Muscle layer of duodenum (tissue), 2 donors: Measurements from ENCODE around the gene CYTH4.

Source experiments
- H3K27ac ChIP-seq: one replicate; pipeline ENCODE4 v1.7.0; 2013; ENCODE audit warnings: mild to moderate bottlenecking, low read length
- H3K27me3 ChIP-seq: one replicate; pipeline ENCODE4 v1.7.0; 2013; ENCODE audit warnings: low read depth, mild to moderate bottlenecking, control low read depth, low read length
- H3K36me3 ChIP-seq, 2 donors: one replicate each; pipeline ENCODE4 v1.7.0; 2013; ENCODE audit warnings: low read length in 2 of 2, control low read depth in 1 of 2, mild to moderate bottlenecking in 1 of 2; ENCODE audit not compliant: insufficient read depth in 2 of 2, control insufficient read depth in 1 of 2
- H3K4me1 ChIP-seq, 2 donors: one replicate each; pipeline ENCODE4 v1.7.0; 2013; ENCODE audit warnings: low read length in 2 of 2, mild to moderate bottlenecking in 2 of 2, control low read depth in 1 of 2, moderate library complexity in 1 of 2; ENCODE audit not compliant: insufficient read depth in 2 of 2, control insufficient read depth in 1 of 2
- H3K4me3 ChIP-seq, 2 donors: one replicate each; pipeline ENCODE4 v1.7.0; 2013; ENCODE audit warnings: low read length in 2 of 2, low read depth in 1 of 2, mild to moderate bottlenecking in 1 of 2
- H3K9me3 ChIP-seq, 2 donors: one replicate each; pipeline ENCODE4 v1.7.0; 2013; ENCODE audit warnings: low read length in 2 of 2, control low read depth in 1 of 2, mild to moderate bottlenecking in 1 of 2; ENCODE audit not compliant: control insufficient read depth in 1 of 2
- donor health status: healthy.

The CYTH4 gene

DNA sequence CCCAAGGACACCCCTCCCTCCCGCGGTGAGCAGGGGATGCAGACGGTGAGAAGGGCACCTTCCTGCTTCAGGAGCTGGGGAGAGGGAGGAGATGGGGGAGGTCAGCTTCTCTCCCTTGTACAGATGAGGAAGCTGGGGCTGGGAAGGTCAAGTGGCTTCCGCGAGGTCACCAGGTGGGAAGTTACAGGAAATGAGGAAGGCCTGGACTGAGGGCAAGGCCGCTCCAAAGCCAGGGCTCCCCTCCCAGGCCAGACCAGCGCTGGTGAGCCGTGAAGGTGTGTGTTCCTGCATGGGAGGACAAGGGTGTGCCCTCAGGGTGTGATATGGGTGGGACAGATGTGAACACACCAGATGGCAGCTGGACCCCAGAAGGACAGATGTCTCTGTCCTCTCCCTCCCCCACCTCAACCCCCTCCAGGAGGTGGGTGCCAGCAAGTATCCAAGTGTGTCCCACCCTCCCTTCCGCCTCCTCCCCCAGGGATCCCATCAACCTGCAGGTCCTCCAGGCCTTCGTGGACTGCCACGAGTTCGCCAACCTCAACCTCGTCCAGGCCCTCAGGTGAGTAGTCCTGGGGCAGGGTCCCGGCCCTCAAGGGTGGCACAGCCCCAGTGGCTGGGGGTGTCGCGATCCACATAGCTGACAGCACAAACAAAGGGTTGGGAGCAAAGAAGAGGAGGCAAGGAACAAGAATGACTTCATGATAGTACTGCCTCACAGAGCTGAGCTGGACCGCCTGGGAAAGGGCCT, 16.6 kb downstream of the CYTH4 start:
- no peaks in the 10 kb centered on the region for H3K9me3 ChIP-seq
- no peak overlapping the region for H3K27ac ChIP-seq
- no peak overlapping the region for H3K4me3 ChIP-seq
- H3K36me3 ChIP-seq: no peaks in the 10 kb centered on the region
- no peaks in the 10 kb centered on the region for H3K27me3 ChIP-seq
- H3K4me1 ChIP-seq: peaks cover 0 to 5% of the 10 kb centered on the region in 2 donors

DNA sequence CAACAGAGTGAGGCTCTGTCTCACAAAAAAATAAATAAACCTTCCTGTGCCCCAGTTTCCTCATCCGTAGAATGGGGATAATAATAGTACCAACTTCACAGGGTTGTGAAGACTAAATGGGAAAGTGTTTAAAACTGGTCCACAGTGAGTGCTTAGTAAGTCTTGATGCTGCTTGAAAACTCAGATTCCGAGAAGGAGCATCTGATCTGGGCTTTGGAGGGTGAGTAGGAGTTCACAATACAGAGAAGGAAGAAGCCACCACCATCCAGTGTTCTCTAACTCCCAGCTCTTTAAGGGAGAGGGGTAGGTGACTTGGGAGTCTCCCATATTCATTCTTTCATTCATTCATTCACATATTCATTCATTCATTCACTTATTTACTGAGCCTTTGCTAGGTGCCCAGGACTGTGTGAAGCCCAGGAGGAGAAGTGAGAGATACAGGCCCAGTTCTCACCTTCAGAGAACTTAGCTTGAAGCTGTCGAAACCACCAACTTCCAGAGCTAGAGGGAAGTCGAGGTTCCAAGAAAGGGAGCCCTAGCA, 17.7 kb downstream of the CYTH4 start:
- no peak overlapping the region for H3K4me3 ChIP-seq
- no peaks in the 10 kb centered on the region for H3K9me3 ChIP-seq
- H3K36me3 ChIP-seq: no peaks in the 10 kb centered on the region
- peaks cover 0 to 5% of the 10 kb centered on the region in 2 donors for H3K4me1 ChIP-seq
- H3K27ac ChIP-seq: no peak overlapping the region
- no peaks in the 10 kb centered on the region for H3K27me3 ChIP-seq

GRCh38 chr22:37300551-37301017, 18.3 kb downstream of the CYTH4 start:
- no peak overlapping the region for H3K27ac ChIP-seq
- H3K4me1 ChIP-seq: peaks cover 0 to 5% of the 10 kb centered on the region in 2 donors
- H3K27me3 ChIP-seq: no peaks in the 10 kb centered on the region
- H3K9me3 ChIP-seq: no peaks in the 10 kb centered on the region
- H3K4me3 ChIP-seq: no peak overlapping the region
- H3K36me3 ChIP-seq: no peaks in the 10 kb centered on the region

DNA sequence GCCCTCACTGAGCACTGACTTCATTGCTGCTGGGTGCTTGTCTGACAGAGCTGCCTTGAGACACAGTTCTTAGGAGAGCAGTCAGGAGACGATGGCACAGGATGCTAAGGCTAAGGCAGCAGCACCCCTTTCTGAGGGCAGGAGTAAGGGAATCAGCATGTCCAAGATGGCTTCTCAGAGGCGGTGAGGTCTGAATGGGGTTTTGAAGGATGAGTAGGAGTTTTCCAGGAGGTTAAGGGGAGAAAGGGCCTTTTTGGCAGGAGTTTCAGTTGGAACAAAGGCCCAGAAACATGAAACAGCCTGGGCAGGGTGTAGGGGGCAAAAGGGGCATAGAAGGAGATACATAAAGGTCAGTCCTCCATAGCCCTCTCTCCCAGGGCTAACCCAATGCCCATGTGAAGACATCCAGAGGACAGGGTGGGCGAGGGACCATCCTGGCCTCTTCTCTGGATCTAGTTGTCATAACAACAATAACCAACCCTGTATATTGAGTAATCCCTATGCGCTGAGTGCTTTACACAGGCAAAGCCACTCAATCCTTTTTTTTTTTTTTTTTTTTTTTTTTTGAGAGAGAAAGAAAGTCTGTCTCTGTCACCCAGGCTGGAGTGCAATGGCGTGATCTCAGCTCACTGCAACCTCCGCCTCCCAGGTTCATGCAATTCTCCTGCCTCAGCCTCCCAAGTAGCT, 19.0 kb downstream of the CYTH4 start:
- H3K9me3 ChIP-seq: no peaks in the 10 kb centered on the region
- H3K4me3 ChIP-seq: no peak overlapping the region
- H3K36me3 ChIP-seq: no peaks in the 10 kb centered on the region
- H3K4me1 ChIP-seq: peaks cover 0 to 6% of the 10 kb centered on the region in 2 donors
- H3K27ac ChIP-seq: no peak overlapping the region
- no peaks in the 10 kb centered on the region for H3K27me3 ChIP-seq

GRCh38 chr22:37302674-37303555, 20.6 kb downstream of the CYTH4 start:
- no peaks in the 10 kb centered on the region for H3K36me3 ChIP-seq
- no peak overlapping the region for H3K27ac ChIP-seq
- no peaks in the 10 kb centered on the region for H3K9me3 ChIP-seq
- peaks cover 11 to 21% of the 10 kb centered on the region in 2 donors for H3K4me1 ChIP-seq
- no peak overlapping the region for H3K4me3 ChIP-seq
- H3K27me3 ChIP-seq: no peaks in the 10 kb centered on the region

DNA sequence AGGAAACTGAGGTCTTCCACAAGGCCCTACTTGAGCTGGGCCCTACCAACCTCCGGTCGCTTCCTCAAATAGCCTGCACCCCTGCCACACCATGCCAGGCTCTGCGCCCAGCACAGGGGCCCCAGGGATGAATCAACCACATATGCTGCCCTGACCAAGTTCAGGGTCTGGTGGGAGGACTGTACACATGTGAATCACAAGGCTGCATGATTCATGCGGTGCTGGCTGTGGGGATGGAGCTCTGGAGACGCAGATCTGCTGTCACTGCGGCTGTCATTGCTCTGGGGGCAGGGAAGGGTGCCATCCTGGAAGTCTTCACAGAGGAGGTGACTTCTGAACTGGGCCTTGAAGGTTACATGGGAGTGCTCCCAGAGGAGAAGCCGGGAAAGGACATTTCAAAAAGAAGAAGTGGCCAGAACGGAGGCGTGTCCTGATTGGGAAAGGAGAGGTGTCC, 21.5 kb downstream of the CYTH4 start:
- Histone ChIP-seq H3K4me1 (peaks cover 17 to 30% of the 10 kb centered on the region in 2 donors), H3K27ac (no peak overlapping the region), H3K27me3 (no peaks in the 10 kb centered on the region)

DNA sequence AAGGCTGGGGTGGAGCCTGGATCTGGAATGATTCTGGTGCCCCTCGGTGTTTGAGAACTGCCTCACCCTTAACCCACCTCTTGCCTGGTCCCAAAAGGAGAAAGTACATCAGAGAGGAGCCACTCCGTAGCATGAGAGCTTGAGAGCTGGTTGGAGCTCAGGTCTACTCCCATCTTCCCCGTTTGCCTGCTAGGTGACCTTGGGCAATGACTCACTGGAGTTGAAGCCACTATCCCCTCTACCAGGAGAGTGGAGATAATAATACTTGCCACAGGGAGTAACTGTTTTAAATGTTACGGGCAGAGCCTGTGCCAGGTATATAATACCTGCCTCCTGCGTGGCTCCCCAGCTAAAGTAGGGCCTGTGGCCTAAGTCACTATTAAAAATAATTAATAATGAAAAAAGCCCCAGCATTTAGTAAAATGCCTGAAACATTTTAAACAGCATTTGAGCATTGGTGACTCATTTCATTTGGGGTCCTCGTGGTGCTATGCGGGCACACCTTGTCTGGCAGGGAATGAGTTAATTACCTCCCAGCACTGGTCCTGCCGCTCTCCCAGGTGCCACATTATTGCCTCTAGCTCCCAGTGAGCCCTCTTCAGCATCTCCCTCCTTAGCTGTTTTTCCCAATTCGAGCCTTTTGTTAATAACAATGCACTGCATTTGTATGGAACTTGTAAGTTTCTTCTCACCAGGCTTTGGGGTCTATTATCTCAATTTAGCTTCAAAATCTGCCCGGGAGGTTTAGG, 22.5 kb downstream of the CYTH4 start:
- Histone ChIP-seq H3K4me3 (no peak overlapping the region), H3K36me3 (no peaks in the 10 kb centered on the region), H3K27me3 (no peaks in the 10 kb centered on the region), H3K4me1 (peaks cover 17 to 35% of the 10 kb centered on the region in 2 donors), H3K9me3 (no peaks in the 10 kb centered on the region), H3K27ac (no peak overlapping the region)

More for the DNA sequence above, 21.5 kb downstream of the CYTH4 start:
- Histone ChIP-seq H3K4me3 (no peak overlapping the region), H3K36me3 (no peaks in the 10 kb centered on the region), H3K9me3 (no peaks in the 10 kb centered on the region)

DNA sequence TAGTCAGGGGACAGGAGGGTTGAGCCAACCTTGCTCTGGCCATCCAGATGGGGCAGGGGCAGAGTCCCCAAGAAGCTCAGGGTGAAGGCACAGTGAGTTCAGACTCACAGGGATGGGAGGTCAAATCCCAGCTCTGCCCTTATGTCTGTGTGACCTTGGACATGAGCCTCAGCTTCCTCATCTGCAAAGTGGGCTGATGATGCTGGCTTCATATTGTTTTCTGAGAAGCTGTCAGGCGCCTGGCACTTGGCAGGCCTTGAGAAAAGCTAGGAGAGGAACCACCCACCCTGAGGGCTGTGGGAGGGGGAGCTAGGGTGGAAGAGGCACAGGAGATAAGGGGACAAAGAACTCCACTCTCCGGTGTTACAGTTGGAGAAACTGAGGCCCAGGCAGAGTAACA, 23.6 kb downstream of the CYTH4 start:
- H3K9me3 ChIP-seq: no peaks in the 10 kb centered on the region
- H3K36me3 ChIP-seq: no peaks in the 10 kb centered on the region
- no peaks in the 10 kb centered on the region for H3K27me3 ChIP-seq
- H3K27ac ChIP-seq: no peak overlapping the region
- no peak overlapping the region for H3K4me3 ChIP-seq
- peaks cover 17 to 34% of the 10 kb centered on the region in 2 donors for H3K4me1 ChIP-seq

GRCh38 chr22:37306494-37306829, 24.2 kb downstream of the CYTH4 start:
- Histone ChIP-seq H3K27ac (no peak overlapping the region), H3K9me3 (no peaks in the 10 kb centered on the region), H3K4me1 (peaks cover 17 to 34% of the 10 kb centered on the region in 2 donors), H3K36me3 (no peaks in the 10 kb centered on the region), H3K27me3 (no peaks in the 10 kb centered on the region), H3K4me3 (no peak overlapping the region)

DNA sequence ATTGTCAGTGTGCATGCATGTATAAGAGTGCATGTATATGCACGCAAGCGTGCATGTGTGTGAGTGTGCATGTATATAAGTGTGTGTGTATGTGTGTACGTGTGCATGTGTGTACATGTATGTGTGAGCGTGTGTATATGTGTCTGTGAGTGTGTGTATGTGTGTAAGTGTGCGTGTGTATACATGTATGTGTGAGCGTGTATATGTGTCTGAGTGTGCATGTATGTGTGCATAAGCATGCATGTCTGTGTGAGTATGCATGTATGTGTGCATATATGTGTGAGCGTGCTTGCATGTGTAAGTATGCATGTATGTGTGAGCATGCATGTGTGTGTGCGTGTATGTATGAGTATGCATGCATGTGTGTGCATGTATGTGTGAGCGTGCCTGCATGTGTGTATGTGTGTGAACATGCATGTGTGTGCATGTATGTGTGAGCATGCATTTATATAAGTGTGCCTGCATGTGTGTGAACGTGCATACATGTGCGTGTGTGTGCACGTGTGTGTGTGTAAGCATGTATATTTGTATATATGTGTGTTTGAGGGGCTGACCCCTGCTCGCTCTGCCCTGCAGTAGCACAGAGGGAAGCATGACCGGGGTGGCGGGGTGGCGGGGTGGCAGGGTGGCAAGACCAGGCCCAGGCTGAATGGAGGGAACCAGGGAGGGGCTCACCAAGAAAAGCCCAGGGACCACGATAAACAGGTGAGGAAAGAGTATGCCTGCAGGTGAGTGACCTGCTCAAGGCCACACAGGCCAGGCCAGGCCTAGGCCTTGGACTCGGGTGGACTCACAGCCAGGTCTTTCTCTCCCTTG, 26.3 kb downstream of the CYTH4 start:
- Histone ChIP-seq H3K9me3 (no peaks in the 10 kb centered on the region), H3K36me3 (no peaks in the 10 kb centered on the region), H3K4me3 (no peak overlapping the region), H3K4me1 (peaks cover 17 to 34% of the 10 kb centered on the region in 2 donors), H3K27ac (no peak overlapping the region), H3K27me3 (no peaks in the 10 kb centered on the region)
